IPS-20b (cell line): ENCODE results near the gene FCGR3B.
"Not testable (repeated sequence)": the region's sequence is repeated elsewhere in the genome, so short reads cannot be mapped to it uniquely, and the experiment has no call there.

Experiments used
- H3K27ac ChIP-seq: one replicate; pipeline ENCODE4 v1.5.1; 2013; ENCODE audit warnings: low read length
- H3K27me3 ChIP-seq: 2 replicates; pipeline ENCODE4 v1.6.1; 2013; ENCODE audit warnings: mild to moderate bottlenecking, low read length, inconsistent platforms; ENCODE audit not compliant: insufficient read depth
- H3K36me3 ChIP-seq: 2 replicates; pipeline ENCODE4 v1.6.1; 2013; ENCODE audit warnings: low read depth, mild to moderate bottlenecking, inconsistent platforms, low read length, moderate library complexity; ENCODE audit not compliant: insufficient read depth
- H3K4me1 ChIP-seq: 2 replicates; pipeline ENCODE4 v1.6.1; 2013; ENCODE audit warnings: mild to moderate bottlenecking, control low read depth, inconsistent platforms, low read length, moderate library complexity; ENCODE audit not compliant: insufficient read depth
- H3K4me3 ChIP-seq: 2 replicates; pipeline ENCODE4 v1.5.1; 2013; ENCODE audit warnings: mild to moderate bottlenecking, low read length, inconsistent platforms
- H3K9ac ChIP-seq: 2 replicates; pipeline ENCODE4 v1.6.1; 2013; ENCODE audit warnings: low read depth, mild to moderate bottlenecking, inconsistent platforms, low read length, moderate library complexity
- H3K9me3 ChIP-seq: 2 replicates; pipeline ENCODE4 v1.6.1; 2013; ENCODE audit warnings: mild to moderate bottlenecking, low read depth, low read length, inconsistent platforms; ENCODE audit not compliant: insufficient read depth

FCGR3B gene

DNA sequence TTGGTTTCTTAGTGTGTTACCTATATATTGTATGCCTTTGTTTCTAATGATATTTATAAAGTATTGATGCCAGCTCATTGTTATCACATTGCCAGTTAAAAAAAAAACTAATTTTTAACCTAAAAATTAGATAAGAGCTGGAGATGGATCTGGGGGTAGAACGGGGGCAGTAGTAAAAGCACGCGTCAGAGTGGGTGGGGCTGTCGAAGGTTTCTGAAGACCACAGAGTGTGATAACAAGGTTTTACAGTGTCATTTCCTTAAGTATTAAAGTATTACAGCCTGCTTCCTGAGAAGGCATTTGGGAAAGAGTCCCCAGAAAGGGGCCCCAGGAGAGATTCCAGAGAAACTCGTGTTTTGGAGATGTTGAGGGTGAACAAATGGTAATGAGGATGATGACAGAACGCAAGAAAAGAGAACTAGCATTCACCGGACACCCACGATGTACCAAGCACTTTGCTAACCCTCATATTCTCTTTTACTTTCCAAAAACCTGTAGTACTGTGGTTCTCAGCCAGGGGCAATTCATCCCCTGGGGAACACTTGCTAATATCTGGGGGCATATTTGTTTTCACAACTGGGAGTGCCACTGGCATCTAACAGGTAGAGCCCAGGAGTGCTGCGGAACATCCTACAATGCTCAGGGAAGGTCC is 30.8 kb upstream of the FCGR3B start:
- H3K9me3 ChIP-seq, H3K27ac ChIP-seq, H3K4me3 ChIP-seq: not testable (repeated sequence)

DNA sequence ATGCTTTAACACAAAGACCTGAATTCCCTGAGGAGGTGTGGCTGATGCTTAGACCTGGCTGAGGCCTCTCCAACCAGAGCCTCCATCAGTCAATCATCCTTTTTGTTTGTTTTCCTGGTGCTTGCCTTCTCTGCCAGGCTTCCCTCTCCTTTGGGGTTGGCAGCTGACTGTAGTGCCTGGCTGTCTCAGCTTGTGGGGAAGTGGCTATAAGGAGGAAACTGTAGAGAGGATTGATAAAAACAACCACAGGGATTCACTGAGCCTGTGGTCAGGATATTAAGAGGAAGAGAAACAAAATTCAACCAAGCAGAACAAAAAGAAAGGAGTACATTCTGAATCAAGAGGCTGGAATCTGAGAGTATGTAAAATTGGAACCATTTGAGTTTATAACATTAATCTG is 27.5 kb upstream of the FCGR3B start:
- not testable (repeated sequence) for H3K9ac ChIP-seq, H3K4me1 ChIP-seq, H3K27ac ChIP-seq, H3K4me3 ChIP-seq, H3K9me3 ChIP-seq, H3K36me3 ChIP-seq, H3K27me3 ChIP-seq

More for the DNA sequence above, 30.8 kb upstream of the FCGR3B start:
- H3K36me3 ChIP-seq, H3K4me1 ChIP-seq, H3K27me3 ChIP-seq, H3K9ac ChIP-seq: not testable (repeated sequence)

DNA sequence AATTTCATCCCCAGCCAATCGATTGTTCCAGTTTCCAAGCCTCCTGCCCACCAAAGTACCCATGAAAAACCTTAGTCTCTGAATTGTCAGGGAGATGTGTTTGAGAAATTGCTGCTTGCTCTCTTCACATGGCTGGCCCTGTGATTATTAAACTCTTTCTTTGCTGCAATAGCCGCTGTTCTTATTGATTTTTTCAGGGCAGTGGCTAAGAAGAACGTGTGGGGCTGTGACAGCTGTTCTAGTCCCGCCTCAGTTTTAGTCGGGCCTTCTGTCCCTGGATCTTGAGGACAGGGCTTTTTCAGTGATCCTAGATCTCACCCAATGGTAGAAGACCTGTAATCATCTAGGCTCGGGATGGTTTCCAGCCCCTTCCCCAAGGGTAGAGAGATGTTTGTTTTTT is 23.0 kb upstream of the FCGR3B start:
- not testable (repeated sequence) for H3K9me3 ChIP-seq, H3K9ac ChIP-seq, H3K4me1 ChIP-seq

DNA sequence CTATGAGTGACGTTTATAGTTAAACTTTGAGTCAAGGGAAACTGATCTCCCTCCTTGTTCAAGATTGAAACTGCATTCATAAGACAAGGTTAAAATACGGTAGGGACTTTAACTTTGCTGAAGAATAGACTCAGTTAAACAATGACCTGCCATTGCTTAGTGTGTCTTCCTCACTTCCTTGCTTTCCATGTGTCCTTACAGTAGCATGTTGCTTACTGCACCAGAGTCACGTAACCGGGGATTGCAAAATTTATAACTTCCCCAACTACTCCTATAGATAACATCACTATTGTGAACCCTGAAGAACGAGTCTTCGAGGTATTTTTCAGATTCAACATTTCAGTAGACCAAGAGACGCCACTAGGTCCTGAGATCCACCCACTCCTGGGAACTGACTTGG is 22.6 kb upstream of the FCGR3B start:
- not testable (repeated sequence) for H3K36me3 ChIP-seq, H3K4me1 ChIP-seq, H3K27ac ChIP-seq, H3K27me3 ChIP-seq, H3K4me3 ChIP-seq, H3K9ac ChIP-seq, H3K9me3 ChIP-seq

More for the DNA sequence above, 23.0 kb upstream of the FCGR3B start:
- H3K36me3 ChIP-seq, H3K27ac ChIP-seq, H3K27me3 ChIP-seq, H3K4me3 ChIP-seq: not testable (repeated sequence)

DNA sequence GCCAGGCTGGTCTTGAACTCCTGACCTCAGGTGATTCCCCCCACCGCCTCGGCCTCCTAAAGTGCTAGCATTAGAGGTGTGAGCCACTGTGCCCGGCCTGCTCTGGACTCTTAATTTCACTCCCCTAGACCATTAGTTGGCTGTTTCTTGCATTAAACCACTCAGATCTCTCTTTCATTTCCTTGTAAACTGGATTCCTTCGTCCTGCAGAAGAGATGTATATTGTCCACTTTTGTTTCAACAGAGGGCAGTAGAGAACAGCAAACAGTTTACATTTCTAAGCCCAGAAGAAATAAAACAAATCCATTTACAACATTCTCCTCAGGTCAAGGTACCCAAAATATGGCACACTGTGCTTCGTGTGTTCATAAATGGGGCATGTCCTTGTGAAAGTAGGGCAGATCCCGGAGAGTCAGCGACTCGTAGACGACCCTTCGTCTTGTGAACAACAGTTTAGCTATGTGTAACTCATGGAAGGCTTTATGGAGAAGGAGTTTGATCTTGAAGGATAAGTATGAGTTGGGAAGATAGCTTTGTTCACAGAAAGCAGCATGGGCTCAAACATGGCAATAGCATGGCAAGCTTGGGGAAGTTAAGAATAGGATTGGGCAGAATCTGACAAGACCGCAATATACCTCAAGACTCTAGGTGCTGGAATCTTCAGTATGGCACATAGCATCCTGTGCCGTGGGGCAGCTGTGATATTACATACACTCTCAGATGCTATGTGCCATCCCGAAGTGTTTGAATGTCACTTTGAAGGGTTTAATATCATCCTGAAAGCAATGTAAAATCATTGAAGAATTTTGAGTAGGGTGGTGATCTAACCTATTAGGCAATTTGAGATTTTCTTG is 16.8 kb upstream of the FCGR3B start:
- H3K9me3 ChIP-seq, H3K9ac ChIP-seq, H3K27ac ChIP-seq, H3K4me3 ChIP-seq, H3K27me3 ChIP-seq, H3K36me3 ChIP-seq, H3K4me1 ChIP-seq: not testable (repeated sequence)

DNA sequence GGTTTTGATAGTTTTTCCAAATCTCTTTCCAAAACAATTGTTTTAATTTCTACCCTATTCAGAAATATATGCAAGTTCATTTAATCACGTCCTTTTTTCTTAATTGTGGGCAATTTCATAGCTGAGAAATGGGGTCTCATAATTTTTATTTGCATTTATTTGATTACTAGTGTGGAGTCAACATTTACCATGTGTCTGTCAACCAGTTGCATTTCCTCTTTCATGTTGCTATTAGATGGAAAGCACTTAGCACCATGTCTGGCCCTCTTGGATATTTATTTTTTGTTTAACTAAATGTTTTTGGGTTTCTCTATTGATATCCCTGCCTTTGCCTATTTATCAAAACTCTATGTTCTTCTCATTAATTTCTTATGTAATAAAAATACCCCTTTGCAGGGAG is 13.9 kb upstream of the FCGR3B start:
- H3K27me3 ChIP-seq, H3K4me3 ChIP-seq, H3K4me1 ChIP-seq, H3K9me3 ChIP-seq, H3K36me3 ChIP-seq, H3K27ac ChIP-seq, H3K9ac ChIP-seq: not testable (repeated sequence)

DNA sequence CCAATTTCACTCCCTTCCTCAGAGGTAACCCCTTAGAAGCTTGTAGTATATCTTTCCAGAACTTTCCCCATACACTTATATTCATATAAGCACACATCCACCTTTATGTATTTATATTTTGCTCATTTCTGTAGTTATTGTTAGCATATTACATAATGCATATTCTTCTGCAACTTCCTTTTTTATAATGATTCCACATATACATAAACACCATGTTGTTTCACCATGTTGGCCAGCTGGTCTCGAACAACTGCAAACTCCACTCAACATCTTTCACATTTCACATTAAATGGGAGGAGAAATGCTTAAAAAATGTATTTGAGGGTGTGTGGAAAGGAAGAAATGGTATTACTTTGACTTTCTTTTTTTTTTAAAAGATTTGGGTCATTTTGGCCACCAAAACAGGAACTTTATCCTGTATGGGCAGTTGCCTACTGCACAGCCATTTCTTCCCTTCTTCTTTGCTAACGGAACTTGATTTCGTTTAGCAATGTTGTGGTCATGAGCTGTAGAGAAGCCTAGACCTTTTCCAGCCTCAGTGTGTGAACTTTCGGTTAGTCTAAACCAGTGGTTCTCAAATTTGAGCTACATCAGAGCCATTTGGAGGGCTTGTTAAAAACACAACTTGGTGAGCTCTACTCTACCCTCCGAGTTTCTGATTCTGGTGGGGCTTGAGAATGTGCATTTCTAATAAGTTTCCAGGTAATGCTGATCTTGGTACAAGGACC is 12.7 kb upstream of the FCGR3B start:
- not testable (repeated sequence) for H3K27ac ChIP-seq, H3K36me3 ChIP-seq, H3K9ac ChIP-seq, H3K4me3 ChIP-seq, H3K4me1 ChIP-seq, H3K27me3 ChIP-seq, H3K9me3 ChIP-seq

DNA sequence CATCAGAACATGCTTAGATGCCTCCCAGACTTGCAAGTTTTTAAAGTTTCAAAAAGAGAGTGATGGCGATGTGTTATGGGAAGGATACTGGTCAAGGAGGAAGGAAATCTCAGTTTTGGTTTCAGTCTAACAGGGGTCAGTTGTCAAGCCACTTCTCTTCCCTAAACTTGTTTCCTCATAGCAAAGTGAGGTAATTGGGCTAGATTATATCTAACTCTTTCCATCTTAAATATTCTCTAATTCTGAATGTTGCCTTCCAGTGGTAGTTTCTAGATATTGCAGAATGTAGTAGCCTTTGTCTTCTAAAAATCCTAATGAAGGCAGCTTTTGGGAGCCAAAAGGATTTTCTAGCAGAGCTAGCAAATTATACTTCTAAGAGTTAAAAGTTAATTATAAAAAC is 11.7 kb upstream of the FCGR3B start:
- not testable (repeated sequence) for H3K36me3 ChIP-seq, H3K4me3 ChIP-seq, H3K27ac ChIP-seq, H3K9me3 ChIP-seq, H3K9ac ChIP-seq, H3K4me1 ChIP-seq, H3K27me3 ChIP-seq

DNA sequence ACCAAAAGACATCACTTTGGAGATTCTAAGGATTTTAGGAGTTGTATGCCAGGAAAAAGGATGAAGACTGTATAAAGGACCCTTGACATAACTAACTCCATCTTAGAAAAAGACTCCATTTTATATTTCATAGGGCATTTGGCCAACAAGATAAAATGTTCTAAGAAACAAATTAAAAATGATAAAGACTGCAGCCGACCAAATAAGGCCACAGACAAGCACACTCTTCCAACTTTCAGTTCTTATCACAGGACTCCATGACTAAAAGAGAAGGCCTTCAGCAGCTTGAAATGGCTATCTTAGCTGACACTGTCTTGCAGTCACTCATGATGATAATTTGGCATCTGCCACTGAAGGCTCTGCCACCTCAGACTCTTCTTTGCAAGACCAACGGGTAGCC is 8.2 kb upstream of the FCGR3B start:
- not testable (repeated sequence) for H3K4me1 ChIP-seq, H3K4me3 ChIP-seq, H3K9me3 ChIP-seq, H3K27me3 ChIP-seq, H3K27ac ChIP-seq, H3K9ac ChIP-seq, H3K36me3 ChIP-seq

DNA sequence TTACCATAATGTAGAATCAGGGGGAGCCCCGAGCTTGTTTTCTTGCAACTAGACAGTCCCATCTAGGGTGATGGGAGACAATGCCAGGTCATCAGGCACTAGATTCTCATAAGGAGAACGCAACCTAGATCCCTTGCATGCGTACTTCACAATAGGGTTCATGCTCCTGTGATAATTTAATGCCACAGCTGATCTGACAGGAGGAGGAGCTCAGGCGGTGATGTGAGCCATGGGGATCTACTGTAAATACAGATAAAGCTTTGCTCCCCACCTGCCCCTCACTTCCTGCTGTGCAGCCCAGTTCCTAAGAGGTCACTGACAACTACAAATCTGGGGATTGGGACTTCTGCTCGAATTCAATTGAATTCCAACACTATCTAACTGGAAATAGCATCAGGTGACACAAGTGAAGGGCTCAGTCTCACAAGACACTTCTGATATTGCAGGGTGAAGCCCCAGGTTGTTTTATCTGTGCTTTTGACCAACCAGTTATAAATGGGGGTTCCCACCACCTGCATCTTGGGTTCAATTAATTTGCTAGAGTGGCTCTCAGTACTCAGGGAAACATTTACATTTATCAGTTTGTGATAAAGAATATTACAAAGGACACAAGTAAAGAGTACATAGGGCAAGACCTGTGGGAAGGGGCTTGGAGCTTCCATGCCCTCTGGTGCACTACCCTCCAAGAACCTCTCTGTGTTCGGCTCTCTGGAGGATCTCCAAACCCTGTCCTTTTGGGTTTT is 7.4 kb upstream of the FCGR3B start:
- not testable (repeated sequence) for H3K9ac ChIP-seq, H3K9me3 ChIP-seq, H3K27ac ChIP-seq, H3K36me3 ChIP-seq, H3K27me3 ChIP-seq, H3K4me3 ChIP-seq, H3K4me1 ChIP-seq

DNA sequence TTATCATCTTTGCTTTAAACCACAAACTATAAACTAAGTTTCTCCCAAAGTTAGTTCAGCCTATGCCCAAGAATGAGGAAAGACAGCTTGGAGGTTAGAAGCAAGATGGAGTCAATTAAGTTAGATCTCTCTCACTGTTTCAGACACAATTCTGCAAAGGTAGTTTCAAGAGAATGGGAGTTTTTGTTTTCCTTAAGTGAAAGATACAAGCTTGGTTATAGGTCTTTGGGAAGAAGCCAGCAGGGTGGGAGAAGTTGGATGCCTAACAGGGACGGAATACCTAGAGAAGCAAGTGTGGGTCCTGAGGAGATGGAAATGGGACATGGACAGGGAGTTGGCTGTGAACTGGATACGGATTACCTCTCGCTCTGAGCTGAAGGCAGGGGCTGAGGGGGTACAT is 6.0 kb upstream of the FCGR3B start:
- not testable (repeated sequence) for H3K36me3 ChIP-seq, H3K27ac ChIP-seq, H3K9me3 ChIP-seq, H3K9ac ChIP-seq, H3K27me3 ChIP-seq, H3K4me1 ChIP-seq, H3K4me3 ChIP-seq
